Neural cell (in vitro differentiated cells): ENCODE data around the gene CAMKMT. TPM values are rescaled to one million over a fixed set of nuclear protein-coding genes. Genes with fewer than 3 reads are reported as not detected.

Experiments
- H2AFZ ChIP-seq: fragments of 200-600, 300-800 bp; sonication (generic), shearing (Covaris generic); 2 replicates; pipeline ENCODE4 v1.6.0; 2014; ENCODE audit warnings: low read depth, mild to moderate bottlenecking, antibody characterized with exemption, low read length, moderate library complexity
- H3F3A ChIP-seq: fragments of 200-600 bp; shearing (Covaris generic); 2 replicates; pipeline ENCODE4 v1.6.1; 2016; ENCODE audit warnings: mild to moderate bottlenecking, moderate library complexity, mixed read lengths, antibody characterized with exemption, low read length; ENCODE audit not compliant: insufficient read depth, poor library complexity, severe bottlenecking
- H3K27ac ChIP-seq: fragments of 200-600, 300-800 bp; sonication (generic), shearing (Covaris generic); 2 replicates; pipeline ENCODE4 v1.5.1; 2014; ENCODE audit warnings: mild to moderate bottlenecking, low read length, moderate library complexity
- H3K27me3 ChIP-seq: fragments of 300-800, 200-600 bp; sonication (generic), shearing (Covaris generic); 2 replicates; pipeline ENCODE4 v1.6.0; 2014; ENCODE audit warnings: mild to moderate bottlenecking, low read depth, low read length, moderate library complexity; ENCODE audit not compliant: insufficient read depth
- H3K36me3 ChIP-seq: fragments of 300-800, 200-600 bp; sonication (generic), shearing (Covaris generic); 2 replicates; pipeline ENCODE4 v1.5.1; 2014; ENCODE audit warnings: mild to moderate bottlenecking, antibody characterized with exemption, low read length, moderate library complexity; ENCODE audit not compliant: insufficient read depth
- H3K4me2 ChIP-seq: fragments of 300-800, 200-600 bp; sonication (generic), shearing (Covaris generic); 2 replicates; pipeline ENCODE4 v1.6.0; 2014; ENCODE audit warnings: mild to moderate bottlenecking, low read length
- H3K4me3 ChIP-seq: fragments of 300-800, 200-600 bp; sonication (generic), shearing (Covaris generic); 2 replicates; pipeline ENCODE4 v1.5.1; 2014; ENCODE audit warnings: mild to moderate bottlenecking, low read length, moderate library complexity
- H3K79me2 ChIP-seq: fragments of 200-600 bp; shearing (Covaris generic); replicated peaks from 2 replicates; pipeline ENCODE4 v1.6.0; 2014; ENCODE audit warnings: mild to moderate bottlenecking, low read length, moderate library complexity; ENCODE audit not compliant: insufficient read depth
- H3K9ac ChIP-seq: fragments of 300-800, 200-600 bp; sonication (generic), shearing (Covaris generic); 2 replicates; pipeline ENCODE4 v1.6.1; 2016; ENCODE audit warnings: mild to moderate bottlenecking, low read length, mixed read lengths
- H3K9me2 ChIP-seq: fragments of 200-600 bp; shearing (Covaris generic); 2 replicates; pipeline ENCODE4 v1.6.1; 2016; ENCODE audit warnings: mild to moderate bottlenecking, low read length, mixed read lengths; ENCODE audit not compliant: insufficient read depth
- H3K9me3 ChIP-seq: fragments of 200-600, 300-800 bp; sonication (generic), shearing (Covaris generic); 2 replicates; pipeline ENCODE4 v1.6.1; 2016; ENCODE audit warnings: mild to moderate bottlenecking, mixed run types, low read length, moderate library complexity, mixed read lengths
- H4K20me1 ChIP-seq: fragments of 200-600 bp; shearing (Covaris generic); 2 replicates; pipeline ENCODE4 v1.6.1; 2016; ENCODE audit warnings: mild to moderate bottlenecking, mixed run types; ENCODE audit not compliant: insufficient read depth
- EP300 ChIP-seq: fragments of 450-650 bp; conservative IDR thresholded peaks from 2 replicates; pipeline ENCODE4 v1.6.1; 2014; ENCODE audit warnings: antibody characterized with exemption, mild to moderate bottlenecking, moderate library complexity; ENCODE audit not compliant: poor library complexity, severe bottlenecking
- EZH2 ChIP-seq: fragments of 200-600, 300-800 bp; shearing (Covaris generic), sonication (generic); IDR thresholded peaks from 2 replicates; pipeline ENCODE4 v1.6.1; 2014; ENCODE audit warnings: antibody characterized with exemption, low read length, borderline replicate concordance, mild to moderate bottlenecking; ENCODE audit not compliant: insufficient read depth, poor library complexity, severe bottlenecking
- MXI1 ChIP-seq: fragments of 450-650 bp; conservative IDR thresholded peaks from 2 replicates; pipeline ENCODE4 v1.6.1; 2014; ENCODE audit warnings: antibody characterized with exemption, mild to moderate bottlenecking; ENCODE audit not compliant: poor library complexity, severe bottlenecking
- POLR2AphosphoS5 ChIP-seq: IDR thresholded peaks from 2 replicates; pipeline ENCODE4 v1.6.1; 2012
- RAD21 ChIP-seq: fragments of 450-650 bp; conservative IDR thresholded peaks from 2 replicates; pipeline ENCODE4 v1.6.1; 2014; ENCODE audit warnings: antibody characterized with exemption, mild to moderate bottlenecking, moderate library complexity
- SMC3 ChIP-seq: fragments of 450-650 bp; conservative IDR thresholded peaks from 2 replicates; pipeline ENCODE4 v1.6.1; 2014; ENCODE audit warnings: antibody characterized with exemption, mild to moderate bottlenecking, moderate library complexity; ENCODE audit not compliant: poor library complexity
- TAF1 ChIP-seq: IDR thresholded peaks from 2 replicates; pipeline ENCODE4 v1.6.1; 2012; ENCODE audit warnings: low read depth
- polyA plus RNA-seq: library from polyadenylated mRNA; depleted of rRNA; stranded (reverse); fragments of >200 nt; gene quantifications from 2 replicates; pipeline ENCODE4 v1.2.3, GENCODE V29; 2014
- TF ChIP-seq, protein P1 (sequence below): fragments of 450-650 bp; IDR thresholded peaks from 2 replicates; pipeline ENCODE4 v1.5.1; 2014; ENCODE audit warnings: antibody characterized with exemption, mild to moderate bottlenecking, moderate library complexity; ENCODE audit not compliant: poor library complexity, severe bottlenecking
- TF ChIP-seq, protein P2 (sequence below): IDR thresholded peaks from 2 replicates; pipeline ENCODE4 v1.6.1; 2012; ENCODE audit warnings: borderline replicate concordance

Gene CAMKMT
- polyA plus RNA-seq, 1 donor from 2014 or later = 5.1 TPM

DNA sequence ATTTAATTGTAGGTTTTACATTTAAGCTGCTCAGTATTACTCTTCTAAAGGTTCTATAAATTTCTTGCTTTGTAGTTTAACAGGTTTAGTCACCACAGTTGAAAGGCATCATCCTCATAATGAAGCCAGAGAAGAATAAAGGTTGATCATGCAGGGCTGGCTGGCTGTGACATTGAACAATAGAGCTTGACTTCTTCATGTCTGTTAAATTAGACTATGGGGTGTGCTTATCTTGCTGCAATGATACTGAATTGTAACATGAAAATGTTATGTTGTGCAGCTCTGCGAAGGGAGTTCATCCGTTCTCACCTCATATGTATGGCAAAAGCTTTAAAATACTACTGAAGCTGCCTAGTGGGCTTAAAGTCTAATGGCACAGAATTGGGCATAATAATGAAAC lies 81.8 kb downstream of the CAMKMT start:
- Histone ChIP-seq H3K79me2 (no peaks in the 10 kb centered on the region), H3F3A (no peaks in the 10 kb centered on the region), H3K4me2 (no peak overlapping the region), H3K9me2 (no peaks in the 10 kb centered on the region), H3K9ac (no peak overlapping the region), H2AFZ (no peak overlapping the region), H3K9me3 (no peaks in the 10 kb centered on the region), H4K20me1 (no peaks in the 10 kb centered on the region), H3K36me3 (no peaks in the 10 kb centered on the region), H3K27ac (no peak overlapping the region), H3K27me3 (no peaks in the 10 kb centered on the region), H3K4me3 (no peak overlapping the region)
- TF ChIP-seq RAD21 (no peak), SMC3 (no peak), TAF1 (no peak), EZH2 (no peak), MXI1 (no peak), EP300 (no peak), POLR2AphosphoS5 (no peak)
- TF ChIP-seq, protein P1, sequence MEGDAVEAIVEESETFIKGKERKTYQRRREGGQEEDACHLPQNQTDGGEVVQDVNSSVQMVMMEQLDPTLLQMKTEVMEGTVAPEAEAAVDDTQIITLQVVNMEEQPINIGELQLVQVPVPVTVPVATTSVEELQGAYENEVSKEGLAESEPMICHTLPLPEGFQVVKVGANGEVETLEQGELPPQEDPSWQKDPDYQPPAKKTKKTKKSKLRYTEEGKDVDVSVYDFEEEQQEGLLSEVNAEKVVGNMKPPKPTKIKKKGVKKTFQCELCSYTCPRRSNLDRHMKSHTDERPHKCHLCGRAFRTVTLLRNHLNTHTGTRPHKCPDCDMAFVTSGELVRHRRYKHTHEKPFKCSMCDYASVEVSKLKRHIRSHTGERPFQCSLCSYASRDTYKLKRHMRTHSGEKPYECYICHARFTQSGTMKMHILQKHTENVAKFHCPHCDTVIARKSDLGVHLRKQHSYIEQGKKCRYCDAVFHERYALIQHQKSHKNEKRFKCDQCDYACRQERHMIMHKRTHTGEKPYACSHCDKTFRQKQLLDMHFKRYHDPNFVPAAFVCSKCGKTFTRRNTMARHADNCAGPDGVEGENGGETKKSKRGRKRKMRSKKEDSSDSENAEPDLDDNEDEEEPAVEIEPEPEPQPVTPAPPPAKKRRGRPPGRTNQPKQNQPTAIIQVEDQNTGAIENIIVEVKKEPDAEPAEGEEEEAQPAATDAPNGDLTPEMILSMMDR = no peak
- TF ChIP-seq, protein P2, sequence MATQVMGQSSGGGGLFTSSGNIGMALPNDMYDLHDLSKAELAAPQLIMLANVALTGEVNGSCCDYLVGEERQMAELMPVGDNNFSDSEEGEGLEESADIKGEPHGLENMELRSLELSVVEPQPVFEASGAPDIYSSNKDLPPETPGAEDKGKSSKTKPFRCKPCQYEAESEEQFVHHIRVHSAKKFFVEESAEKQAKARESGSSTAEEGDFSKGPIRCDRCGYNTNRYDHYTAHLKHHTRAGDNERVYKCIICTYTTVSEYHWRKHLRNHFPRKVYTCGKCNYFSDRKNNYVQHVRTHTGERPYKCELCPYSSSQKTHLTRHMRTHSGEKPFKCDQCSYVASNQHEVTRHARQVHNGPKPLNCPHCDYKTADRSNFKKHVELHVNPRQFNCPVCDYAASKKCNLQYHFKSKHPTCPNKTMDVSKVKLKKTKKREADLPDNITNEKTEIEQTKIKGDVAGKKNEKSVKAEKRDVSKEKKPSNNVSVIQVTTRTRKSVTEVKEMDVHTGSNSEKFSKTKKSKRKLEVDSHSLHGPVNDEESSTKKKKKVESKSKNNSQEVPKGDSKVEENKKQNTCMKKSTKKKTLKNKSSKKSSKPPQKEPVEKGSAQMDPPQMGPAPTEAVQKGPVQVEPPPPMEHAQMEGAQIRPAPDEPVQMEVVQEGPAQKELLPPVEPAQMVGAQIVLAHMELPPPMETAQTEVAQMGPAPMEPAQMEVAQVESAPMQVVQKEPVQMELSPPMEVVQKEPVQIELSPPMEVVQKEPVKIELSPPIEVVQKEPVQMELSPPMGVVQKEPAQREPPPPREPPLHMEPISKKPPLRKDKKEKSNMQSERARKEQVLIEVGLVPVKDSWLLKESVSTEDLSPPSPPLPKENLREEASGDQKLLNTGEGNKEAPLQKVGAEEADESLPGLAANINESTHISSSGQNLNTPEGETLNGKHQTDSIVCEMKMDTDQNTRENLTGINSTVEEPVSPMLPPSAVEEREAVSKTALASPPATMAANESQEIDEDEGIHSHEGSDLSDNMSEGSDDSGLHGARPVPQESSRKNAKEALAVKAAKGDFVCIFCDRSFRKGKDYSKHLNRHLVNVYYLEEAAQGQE = no peak

DNA sequence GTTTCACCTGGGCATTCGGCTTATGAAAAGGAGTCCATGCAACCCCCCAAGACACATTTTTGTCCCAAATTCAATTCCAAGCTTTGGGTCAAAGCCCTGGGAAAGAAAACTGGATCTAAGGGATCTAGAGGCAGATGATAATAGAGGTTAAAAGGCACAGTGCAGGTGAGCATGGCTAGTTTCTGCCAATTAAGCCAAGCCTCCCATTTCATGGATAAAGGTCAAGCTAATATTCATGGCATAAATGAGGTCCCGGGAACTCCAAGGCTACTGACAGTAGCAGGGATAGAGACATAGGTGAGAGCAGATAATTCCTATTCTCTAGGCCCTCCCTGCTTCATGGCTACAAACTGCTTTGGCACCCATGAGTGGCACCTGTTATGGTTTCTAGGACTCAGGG lies 83.1 kb downstream of the CAMKMT start:
- TF ChIP-seq MXI1 = no peak
- TF ChIP-seq TAF1 = no peak
- TF ChIP-seq SMC3 = no peak
- TF ChIP-seq RAD21 = no peak
- TF ChIP-seq POLR2AphosphoS5 = no peak
- no peak for TF ChIP-seq EP300
- TF ChIP-seq EZH2 = no peak
- TF ChIP-seq, protein P2 = no peak
- TF ChIP-seq, protein P1 = no peak
- Histone ChIP-seq H3K27me3 (no peaks in the 10 kb centered on the region), H3K9ac (no peak overlapping the region)

More for the DNA sequence above, 83.1 kb downstream of the CAMKMT start:
- H3K4me3 ChIP-seq = no peak overlapping the region
- H3K36me3 ChIP-seq = no peaks in the 10 kb centered on the region
- no peaks in the 10 kb centered on the region for H3K9me2 ChIP-seq
- H3F3A ChIP-seq = no peaks in the 10 kb centered on the region
- H3K4me2 ChIP-seq = no peak overlapping the region
- no peaks in the 10 kb centered on the region for H3K9me3 ChIP-seq
- no peak overlapping the region for H2AFZ ChIP-seq
- no peak overlapping the region for H3K27ac ChIP-seq
- no peaks in the 10 kb centered on the region for H3K79me2 ChIP-seq
- no peaks in the 10 kb centered on the region for H4K20me1 ChIP-seq
